ENCODE results near the gene LBP.
A peak's percentile ranks its signal among the peaks of the same experiment; 100 is the strongest.
"Not testable (repeated sequence)": the region's sequence is repeated elsewhere in the genome, so short reads cannot be mapped to it uniquely, and the experiment has no call there.

The LBP gene, protein sequence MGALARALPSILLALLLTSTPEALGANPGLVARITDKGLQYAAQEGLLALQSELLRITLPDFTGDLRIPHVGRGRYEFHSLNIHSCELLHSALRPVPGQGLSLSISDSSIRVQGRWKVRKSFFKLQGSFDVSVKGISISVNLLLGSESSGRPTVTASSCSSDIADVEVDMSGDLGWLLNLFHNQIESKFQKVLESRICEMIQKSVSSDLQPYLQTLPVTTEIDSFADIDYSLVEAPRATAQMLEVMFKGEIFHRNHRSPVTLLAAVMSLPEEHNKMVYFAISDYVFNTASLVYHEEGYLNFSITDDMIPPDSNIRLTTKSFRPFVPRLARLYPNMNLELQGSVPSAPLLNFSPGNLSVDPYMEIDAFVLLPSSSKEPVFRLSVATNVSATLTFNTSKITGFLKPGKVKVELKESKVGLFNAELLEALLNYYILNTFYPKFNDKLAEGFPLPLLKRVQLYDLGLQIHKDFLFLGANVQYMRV

DNA sequence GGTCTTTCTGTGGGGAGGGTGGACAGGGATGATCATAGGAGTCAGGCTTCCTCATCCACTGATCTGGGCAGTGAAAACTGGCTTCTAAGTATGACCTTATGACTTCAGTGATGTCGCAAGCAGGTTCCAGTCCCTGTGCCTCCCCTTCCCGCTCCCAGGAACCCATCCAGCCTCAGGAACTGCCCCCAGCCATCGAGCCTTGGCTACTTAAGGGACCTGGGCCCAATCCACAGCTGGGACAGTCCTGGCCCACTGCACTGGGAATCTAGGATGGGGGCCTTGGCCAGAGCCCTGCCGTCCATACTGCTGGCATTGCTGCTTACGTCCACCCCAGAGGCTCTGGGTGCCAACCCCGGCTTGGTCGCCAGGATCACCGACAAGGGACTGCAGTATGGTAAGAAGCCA, at the start of gene LBP:
TSS of gene LBP (plus strand) at position 236 of the 405 bp plus-strand sequence. CDS start at position 271, 35 bp downstream.
- no peak for DNase-seq (ENCODE audit: low spot score)
- no peak for FAIRE-seq

DNA sequence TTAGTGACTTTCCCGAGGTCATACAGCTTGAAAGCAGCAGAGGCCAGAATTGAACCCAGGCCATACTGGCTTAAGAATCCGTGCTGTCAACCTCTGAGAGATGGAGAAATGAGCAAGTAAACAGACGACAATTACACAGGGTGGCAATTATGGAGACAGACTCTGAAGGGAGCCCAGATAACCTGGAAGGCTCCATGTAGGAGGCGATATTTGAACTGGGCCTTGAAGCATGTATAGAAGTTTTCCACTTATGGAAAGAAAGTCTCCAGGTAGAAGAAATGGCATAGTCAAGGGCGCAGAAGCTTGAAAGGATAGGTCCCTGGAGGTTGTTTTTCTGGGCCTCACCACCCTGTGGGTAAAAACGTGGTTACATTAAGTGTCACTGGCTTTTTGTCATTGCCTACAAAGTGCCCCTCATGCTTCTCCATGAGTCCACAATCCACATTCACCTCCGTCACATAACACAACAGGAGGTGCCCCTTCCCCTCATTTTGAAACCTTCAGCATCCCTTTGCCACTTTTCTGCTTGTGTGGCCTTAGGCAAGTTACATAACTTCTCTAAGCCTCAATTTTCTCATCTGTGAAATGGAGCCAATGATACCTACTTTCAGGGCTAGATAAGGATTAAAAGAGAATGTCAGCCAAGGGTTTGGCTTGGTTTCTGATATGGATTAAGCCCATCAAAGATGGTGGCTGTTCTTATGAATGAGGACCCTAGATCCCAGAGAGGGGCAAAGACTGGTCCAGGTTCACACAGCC, 48.2 kb upstream of the LBP start:
- DNase-seq (ENCODE audit: low spot score) (no peak), FAIRE-seq (no peak)

DNA sequence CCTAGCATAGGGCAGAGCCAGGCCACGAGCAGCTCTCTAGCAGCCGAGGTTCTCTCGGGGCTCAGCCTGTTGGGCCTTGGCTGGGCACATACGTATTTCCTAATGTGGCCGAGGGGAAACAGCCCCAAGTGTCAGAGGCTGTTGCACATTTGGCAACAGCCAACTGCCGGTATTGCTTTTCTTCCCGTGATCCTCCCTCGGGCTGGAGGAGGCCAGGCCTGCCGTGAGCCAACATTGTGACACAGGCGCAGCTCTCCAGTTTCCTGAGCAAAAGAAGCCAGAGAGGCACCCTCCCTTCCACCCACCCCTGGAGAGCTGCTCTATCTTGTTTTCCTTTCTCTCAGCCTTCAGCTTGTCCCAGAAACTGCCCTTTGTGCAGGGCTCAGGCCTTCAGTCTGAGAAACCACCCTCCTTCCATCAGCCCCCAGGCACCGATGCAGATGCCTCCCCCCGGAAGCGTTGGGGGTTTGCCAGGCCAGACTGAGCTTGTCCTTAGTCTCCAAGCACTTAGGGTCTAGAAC, 47.5 kb upstream of the LBP start:
- no peak for FAIRE-seq
- no peak for DNase-seq (ENCODE audit: low spot score)

DNA sequence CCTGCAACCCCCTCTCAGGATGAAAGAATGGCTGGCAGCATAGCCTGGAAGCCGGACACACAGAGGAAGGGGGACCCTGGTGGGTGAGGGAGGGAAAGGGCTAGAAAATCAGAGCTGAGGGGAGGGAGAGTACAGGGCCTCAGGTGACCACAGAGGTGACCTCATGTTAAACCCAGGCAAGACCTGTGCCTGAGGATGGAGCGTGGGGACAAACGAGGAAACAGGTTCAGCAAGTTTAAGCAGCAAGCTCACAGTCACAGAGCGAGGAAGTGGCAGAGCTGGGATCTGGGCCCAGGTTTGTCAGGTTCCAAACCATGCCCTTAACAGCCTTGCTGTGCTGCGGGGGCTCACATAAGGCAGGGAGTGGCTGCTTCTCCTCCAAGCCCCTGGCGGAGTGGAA, 46.3 kb upstream of the LBP start:
- no peak for DNase-seq (ENCODE audit: low spot score)
- no peak for FAIRE-seq

DNA sequence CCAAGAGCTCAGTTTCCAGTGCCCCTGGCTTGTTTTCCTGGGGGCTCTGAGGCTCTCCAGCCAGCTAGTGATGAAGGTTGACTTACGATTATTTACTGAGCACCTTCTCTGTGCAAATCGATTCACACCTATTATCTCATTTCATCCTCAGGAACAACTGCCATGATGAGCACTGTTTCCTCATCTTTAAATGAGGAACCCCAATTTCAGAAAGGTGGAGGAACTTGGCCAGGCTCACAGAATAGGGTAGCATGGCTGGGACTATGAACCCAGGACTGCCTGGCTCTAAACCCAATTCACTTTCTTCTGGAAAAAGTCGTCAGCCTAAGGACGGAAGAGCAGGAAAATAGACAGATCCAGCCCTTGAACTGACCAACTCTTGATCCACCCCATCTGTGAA, 45.8 kb upstream of the LBP start:
- FAIRE-seq (no peak), DNase-seq (ENCODE audit: low spot score) (no peak)

DNA sequence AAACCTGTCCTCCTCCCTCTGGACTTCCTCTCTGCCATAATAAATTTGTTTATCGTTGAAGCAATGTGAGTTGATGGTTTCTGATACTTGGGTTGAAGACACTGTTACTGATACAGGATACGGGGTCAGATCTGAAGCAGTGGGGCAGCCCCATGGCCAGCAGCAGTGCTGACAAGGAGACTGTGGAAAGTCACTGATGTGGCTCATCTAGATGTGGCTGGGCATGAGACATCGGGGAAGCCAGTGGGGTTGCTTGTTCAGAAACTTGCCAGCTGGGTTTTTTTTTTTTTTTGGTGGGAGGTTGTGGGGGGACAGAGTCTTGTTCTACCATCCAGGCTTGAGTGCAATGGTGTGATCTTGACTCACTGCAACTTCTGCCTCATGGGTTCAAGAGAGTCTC, 45.0 kb upstream of the LBP start:
- DNase-seq (ENCODE audit: low spot score), result no peak
- FAIRE-seq, result no peak

DNA sequence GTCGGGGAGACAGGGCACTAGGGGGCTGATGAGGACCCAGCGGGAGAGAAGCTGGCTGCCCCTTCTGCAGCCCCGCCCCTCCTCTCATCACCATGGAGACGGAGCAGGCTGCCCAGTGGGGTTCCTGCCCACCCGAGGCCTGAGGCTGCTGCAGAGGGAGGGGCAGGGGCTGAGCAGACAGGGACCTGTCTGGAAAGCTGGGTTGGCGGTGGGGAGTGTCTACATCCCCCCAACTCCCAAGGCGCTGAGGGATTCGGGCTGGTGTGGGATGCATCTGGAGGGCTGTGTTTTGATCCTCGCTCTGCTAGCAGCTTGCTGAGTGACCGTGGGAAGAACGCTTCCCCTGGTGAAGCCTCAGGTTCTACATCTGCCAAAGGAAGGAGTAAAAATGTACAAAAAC, 43.5 kb upstream of the LBP start:
- DNase-seq (ENCODE audit: low spot score) (no peak), FAIRE-seq (no peak)

DNA sequence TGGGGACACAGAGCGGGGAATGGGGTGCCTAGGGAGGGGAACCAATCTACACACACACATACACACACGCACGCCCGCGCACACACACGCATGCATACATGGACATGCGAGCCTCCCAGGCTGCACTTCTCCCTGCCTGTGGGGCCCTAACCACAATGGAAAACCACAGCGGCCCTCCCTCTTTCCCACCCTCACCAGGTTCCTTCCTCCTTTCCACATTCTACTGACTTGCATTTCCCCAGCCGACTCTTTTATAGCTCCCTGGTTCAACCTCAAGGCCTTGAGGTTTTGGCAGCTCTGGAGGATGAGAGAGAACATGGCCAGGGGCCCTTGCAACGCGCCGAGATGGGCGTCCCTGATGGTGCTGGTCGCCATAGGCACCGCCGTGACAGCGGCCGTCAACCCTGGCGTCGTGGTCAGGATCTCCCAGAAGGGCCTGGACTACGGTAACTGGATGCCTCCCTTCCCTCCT, 42.3 kb upstream of the LBP start, which contains the start of gene BPI:
TSS of gene BPI (plus strand) at position 249 of the 472 bp plus-strand sequence. CDS start at position 317, 68 bp downstream.
- FAIRE-seq, result no peak
- DNase-seq (ENCODE audit: low spot score), result peak; percentile 79

DNA sequence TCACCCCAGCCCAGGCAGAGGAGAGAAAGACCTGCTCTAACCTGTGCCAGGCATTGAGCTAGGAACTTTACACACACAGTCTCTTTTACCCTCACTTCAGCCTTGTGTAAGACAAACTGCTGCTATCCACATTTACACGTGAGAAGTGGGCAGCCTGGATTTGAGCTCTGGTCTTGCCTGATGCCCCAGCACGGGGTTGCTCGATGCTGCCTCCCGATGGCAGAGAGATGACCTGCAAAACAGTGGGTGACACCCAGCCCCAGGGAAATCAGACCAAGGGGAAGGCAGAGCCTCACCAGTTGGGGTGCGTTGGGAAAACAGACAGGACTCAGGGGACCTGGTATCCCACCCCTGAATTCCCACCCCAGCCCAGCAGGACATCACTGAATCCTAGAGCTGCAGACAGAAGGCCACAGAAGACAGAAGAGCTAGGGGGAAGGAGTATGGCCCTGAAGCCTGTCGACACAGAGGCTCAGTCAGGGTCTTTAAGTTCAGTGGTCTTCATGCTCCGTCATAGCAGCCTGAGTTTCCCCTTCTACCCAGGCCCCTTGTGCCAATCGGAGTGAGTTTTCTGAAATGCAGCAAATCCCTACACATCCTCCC, 41.3 kb upstream of the LBP start:
- FAIRE-seq (no peak), DNase-seq (ENCODE audit: low spot score) (peak; percentile 64)

DNA sequence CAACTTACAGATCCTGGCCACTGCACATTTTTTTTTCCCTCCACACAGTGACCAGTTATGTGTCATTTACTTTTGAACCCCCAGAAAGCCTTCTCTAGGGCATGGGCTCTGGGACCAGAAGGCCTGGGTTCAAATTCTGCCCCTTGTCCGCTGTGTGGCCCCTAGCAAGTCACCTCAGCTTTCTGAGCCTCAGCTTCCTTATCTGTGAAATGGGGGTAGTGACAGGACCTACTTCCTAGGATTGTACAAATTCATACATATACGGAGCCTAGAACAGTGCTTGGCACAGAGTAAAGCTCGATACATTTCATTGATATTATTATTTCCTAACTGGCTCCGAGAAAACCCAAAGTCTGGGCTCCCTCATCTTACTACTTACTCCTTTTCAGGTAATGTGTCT, 40.7 kb upstream of the LBP start:
- DNase-seq (ENCODE audit: low spot score) (no peak), FAIRE-seq (no peak)

DNA sequence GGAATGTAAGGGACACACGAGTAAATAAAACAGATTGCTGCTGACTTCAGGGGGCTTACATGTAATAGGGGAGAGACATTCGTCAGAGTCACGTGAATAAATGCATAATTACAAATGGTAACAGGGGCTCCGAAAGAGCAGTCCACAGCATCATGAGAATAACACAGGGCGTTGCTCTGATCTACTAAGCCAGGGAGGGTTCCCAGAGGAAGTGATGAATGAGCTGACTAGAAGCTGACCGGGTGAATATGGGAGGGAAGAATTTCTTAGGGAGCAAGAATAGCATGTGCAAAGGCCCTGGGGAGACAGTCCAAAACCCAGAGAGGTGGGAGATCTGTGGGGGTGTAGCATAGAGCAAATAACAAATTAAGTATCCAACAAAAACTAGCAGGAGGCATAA, 39.9 kb upstream of the LBP start:
- no peak for FAIRE-seq

DNA sequence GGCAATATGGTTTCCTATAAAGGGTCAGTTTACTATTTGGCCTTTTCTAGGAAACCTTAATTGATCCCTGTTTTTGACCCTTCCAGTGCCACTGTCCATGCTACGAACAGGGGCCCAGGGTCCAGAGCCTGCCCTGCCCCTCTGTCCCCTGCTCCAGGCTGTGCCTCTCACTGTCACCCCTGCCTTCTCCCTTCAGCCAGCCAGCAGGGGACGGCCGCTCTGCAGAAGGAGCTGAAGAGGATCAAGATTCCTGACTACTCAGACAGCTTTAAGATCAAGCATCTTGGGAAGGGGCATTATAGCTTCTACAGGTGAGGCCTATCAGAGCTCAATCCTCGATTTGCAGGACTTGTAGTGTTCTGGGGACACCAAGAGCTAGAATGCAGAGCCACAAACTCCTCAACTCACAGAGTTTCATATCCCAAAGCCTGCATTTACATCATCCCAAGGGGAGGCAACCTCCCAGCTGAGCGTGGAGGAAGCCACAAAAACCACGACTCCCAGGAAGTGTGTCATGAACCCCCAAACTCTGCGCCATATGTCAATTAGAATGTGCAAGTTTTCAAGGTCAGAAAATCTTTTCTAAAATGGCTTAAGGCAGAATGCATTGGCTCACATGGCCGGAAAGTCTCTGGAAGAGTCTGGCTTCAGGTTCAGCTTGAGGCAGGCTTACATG, 38.8 kb upstream of the LBP start:
- no peak for DNase-seq (ENCODE audit: low spot score)
- FAIRE-seq, result no peak

More for the DNA sequence above, 39.9 kb upstream of the LBP start:
- no peak for DNase-seq (ENCODE audit: low spot score)

DNA sequence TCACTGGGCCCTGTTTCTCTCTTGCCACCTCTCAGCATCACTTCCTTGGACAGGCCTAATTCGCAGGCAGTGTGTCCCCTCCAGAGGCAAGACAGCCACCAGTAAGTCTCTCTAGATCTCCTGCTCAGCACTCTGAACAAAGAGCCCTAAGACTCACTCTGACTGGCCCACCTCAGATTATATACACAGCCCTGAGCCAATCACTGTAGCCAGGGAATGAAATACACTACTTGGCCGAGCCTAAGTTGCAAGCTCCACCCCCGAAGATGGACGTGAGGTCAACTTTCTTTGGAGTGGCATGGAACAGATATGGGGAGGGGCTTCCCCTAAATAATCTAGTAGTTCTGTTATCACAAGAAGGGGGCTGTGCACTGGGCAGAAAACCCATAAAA, 38.2 kb upstream of the LBP start:
- FAIRE-seq (no peak), DNase-seq (ENCODE audit: low spot score) (no peak)

DNA sequence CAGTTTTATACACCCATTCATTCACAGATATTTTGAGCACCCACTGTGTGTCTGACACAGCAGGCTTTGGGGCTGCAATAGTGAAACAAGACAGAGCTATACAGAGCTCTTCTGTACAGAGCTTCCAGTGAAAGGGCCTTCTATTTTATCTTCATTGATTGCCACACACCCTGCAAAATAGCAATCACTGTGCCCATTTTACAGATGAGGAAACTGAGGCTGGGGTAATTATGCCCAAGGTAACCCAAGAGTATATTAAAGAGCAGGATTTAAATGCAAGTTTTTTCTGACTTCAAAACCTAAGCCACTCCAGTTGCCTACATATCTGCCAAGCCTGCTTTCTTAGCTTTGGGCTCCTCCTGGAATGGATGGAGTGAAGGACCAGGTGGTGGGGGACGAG, 37.8 kb upstream of the LBP start:
- FAIRE-seq, result no peak
- no peak for DNase-seq (ENCODE audit: low spot score)

DNA sequence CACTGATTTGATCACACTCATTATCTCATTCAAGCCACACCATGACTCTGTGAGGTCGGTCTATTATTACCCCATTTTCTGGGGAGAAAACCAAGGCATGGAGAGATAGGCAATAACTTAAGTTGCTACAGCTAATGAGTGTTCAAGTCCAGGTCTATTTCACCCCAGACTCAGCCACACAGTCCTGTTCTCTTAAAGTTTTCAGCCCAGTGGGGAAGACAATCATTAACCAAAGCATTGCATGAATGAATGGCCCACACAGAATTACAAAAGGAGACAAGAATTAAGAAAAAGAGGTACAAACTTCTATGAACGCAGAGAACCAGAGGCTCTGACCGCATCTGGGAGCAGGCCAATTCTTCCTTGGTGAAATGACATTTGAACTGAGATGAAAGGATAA, 35.2 kb upstream of the LBP start:
- FAIRE-seq (no peak), DNase-seq (ENCODE audit: low spot score) (no peak)

DNA sequence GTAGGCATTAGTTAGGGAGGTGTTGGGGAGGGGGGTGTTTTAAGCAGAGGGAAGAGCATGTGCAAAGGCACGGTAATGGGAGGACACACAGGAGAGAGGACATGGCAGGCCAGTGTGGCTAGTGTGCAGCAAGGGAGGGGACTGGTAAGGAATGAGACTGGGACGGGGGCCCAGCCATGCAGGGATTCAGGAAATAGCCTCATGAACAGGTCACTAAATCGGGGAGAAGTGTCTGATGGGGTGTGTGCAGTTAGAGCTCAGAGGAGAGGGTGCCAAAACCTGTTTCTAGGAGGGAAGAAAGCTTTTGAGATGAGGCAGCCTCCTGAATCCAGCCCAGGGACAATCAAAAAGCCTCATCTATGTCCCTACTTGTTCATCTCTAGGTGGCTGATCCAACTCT, 34.8 kb upstream of the LBP start:
- DNase-seq (ENCODE audit: low spot score) (no peak), FAIRE-seq (no peak)

DNA sequence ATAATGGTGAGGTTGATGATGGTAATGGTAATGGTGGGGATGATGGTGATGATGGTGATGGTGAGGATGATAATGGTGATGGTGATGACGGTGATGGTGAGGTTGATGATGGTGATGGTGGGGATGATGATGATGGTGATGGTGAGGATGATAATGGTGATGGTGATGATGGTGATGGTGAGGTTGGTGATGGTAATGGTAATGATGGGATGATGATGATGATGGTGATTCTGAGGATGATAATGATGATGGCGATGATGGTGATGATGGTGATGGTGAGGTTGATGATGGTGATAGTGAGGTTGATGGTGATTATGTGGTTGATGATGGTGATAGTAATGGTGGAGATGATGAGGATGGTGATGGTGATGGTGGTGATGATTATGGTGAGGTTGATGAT, 32.6 kb upstream of the LBP start:
- no peak for DNase-seq (ENCODE audit: low spot score)
- FAIRE-seq, result no peak

DNA sequence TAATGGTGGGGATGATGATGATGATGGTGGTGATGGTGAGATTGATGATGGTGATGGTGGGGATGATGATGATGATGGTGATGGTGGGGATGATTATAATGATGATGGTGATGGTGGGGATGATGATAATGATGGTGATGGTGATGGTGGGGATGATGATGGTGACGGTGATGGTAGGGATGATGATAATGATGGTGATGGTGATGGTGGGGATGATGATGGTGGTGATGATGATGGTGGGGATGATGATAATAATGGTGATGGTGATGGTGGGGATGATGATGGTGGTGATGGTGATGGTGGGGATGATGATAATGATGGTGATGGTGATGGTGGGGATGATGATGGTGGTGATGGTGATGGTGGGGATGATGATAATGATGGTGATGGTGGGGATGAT, 31.9 kb upstream of the LBP start:
- peak; percentile 99 for FAIRE-seq

DNA sequence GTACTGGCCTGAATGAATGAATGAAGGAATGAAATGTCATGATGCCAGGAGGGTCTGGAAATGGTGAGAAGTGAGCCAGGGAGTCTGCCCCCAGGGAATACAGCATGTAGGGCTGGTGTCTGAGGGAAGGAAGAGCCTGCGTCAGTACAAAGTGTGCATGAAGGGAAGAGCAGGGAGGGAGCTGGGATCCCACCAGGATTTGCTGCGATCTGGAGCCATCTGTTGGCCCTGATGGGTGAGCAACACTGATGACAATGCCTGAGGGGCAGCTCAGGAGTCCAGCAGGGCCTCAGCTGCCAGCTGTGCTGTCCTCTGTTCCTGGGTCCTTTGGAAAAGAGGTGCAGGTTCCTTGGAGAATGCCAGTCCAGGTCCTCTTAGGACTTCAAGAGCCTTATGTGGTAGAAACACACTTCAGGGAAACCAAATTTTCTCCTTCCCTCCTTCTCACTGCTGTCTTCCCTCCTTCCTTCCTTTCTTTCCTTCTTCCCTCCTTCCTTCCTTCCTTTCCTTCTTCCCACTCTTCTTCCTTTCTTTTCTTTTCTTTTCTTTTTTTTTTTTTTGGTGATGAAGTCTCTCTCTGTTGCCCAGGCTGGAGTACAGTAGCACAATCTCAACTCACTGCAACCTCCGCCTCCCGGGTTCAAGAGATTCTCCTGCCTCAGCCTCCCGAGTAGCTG, 30.9 kb upstream of the LBP start:
- FAIRE-seq, result no peak
- no peak for DNase-seq (ENCODE audit: low spot score)

More for the DNA sequence above, 31.9 kb upstream of the LBP start:
- not testable (repeated sequence) for DNase-seq (ENCODE audit: low spot score)

DNA sequence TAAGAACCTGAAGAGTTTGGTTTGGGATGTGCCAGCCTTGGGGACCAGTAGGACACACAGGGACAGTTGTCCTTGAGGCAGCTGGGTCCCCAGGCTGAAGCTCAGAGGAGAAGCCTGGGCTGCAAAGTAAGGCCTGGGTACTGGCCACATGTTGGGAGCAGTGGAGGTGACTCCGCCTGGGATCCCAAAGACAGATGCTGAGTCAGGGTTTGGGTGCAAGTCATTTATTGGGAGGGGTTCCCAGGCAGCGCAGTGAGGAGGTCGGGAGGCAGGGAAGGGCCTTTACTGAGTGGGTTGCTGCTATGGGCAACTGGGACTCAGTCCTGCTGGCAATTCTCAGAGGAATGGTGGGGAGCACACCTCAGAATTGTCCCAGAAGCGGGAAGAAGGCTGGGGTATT, 29.9 kb upstream of the LBP start:
- DNase-seq (ENCODE audit: low spot score), result no peak
- no peak for FAIRE-seq

DNA sequence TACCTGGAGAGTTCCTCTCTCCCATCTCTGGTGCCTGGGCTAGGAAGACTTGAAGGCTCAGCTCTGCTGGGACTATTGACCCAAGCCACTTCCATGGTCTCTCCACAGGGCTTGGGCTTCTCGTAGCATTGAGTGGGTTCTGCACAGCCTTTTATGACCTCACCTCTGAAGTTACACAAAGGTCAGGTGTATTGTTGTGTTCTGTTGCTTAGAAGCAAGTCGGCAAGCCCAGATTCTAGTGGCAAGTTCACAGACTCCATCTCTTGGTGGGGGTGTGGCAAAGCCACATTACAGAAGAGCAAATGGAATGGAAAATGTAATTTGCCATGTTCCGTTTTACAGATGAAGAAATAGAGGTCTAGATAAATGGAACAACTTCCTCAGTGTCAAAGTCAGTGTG, 28.9 kb upstream of the LBP start:
- FAIRE-seq, result no peak
- no peak for DNase-seq (ENCODE audit: low spot score)
